H9 (cell line): ENCODE results near the gene SEMA4D. TPM values are rescaled to one million over a fixed set of nuclear protein-coding genes. Genes with fewer than 3 reads are reported as not detected.
A peak's percentile ranks its signal among the peaks of the same experiment; 100 is the strongest.

Experiments
- DNase-seq: peaks from one replicate; pipeline ENCODE4 v3.0.0-alpha.2; 2017
- H2AFZ ChIP-seq: one replicate; pipeline ENCODE4 v1.6.1; 2013; ENCODE audit warnings: mild to moderate bottlenecking, low read length, control low read depth, moderate library complexity
- H2AK5ac ChIP-seq: 2 replicates; pipeline ENCODE4 v1.6.1; 2013; ENCODE audit warnings: low read length, control low read depth, mixed read lengths; ENCODE audit not compliant: insufficient read length
- H2BK120ac ChIP-seq: one replicate; pipeline ENCODE4 v1.6.1; 2013; ENCODE audit warnings: low read depth, mild to moderate bottlenecking, low read length, control low read depth, inconsistent platforms; ENCODE audit not compliant: poor library complexity, severe bottlenecking
- H2BK12ac ChIP-seq: 2 replicates; pipeline ENCODE4 v1.6.1; 2013; ENCODE audit warnings: low read length, control low read depth, mixed read lengths, low read depth; ENCODE audit not compliant: insufficient read length
- H2BK15ac ChIP-seq: 2 replicates; pipeline ENCODE4 v1.6.1; 2013; ENCODE audit warnings: low read depth, low read length, control low read depth
- H2BK20ac ChIP-seq: one replicate; pipeline ENCODE4 v1.6.1; 2013; ENCODE audit warnings: low read depth, mild to moderate bottlenecking, low read length, control low read depth, inconsistent platforms; ENCODE audit not compliant: poor library complexity, severe bottlenecking
- H2BK5ac ChIP-seq: 2 replicates; pipeline ENCODE4 v1.6.1; 2013; ENCODE audit warnings: low read length, control low read depth, mixed read lengths; ENCODE audit not compliant: insufficient read length
- H3K14ac ChIP-seq: 2 replicates; pipeline ENCODE4 v1.6.1; 2013; ENCODE audit warnings: low read length, control low read depth; ENCODE audit not compliant: insufficient read depth
- H3K18ac ChIP-seq: 2 replicates; pipeline ENCODE4 v1.6.1; 2013; ENCODE audit warnings: low read depth, mild to moderate bottlenecking, mixed read lengths, low read length, control low read depth; ENCODE audit not compliant: insufficient read length
- H3K23ac ChIP-seq: 2 replicates; pipeline ENCODE4 v1.6.1; 2013; ENCODE audit warnings: low read length, control low read depth, mixed read lengths, low read depth; ENCODE audit not compliant: insufficient read length
- H3K23me2 ChIP-seq: 2 replicates; pipeline ENCODE4 v1.6.1; 2013; ENCODE audit warnings: low read depth, mild to moderate bottlenecking, mixed read lengths, low read length, control low read depth; ENCODE audit not compliant: insufficient read length, poor library complexity, severe bottlenecking
- H3K27ac ChIP-seq: 2 replicates; pipeline ENCODE4 v1.5.1; 2013; ENCODE audit warnings: low read length, control low read depth, mixed read lengths, low read depth; ENCODE audit not compliant: insufficient read length
- H3K27me3 ChIP-seq: 2 replicates; pipeline ENCODE4 v1.6.1; 2013; ENCODE audit warnings: low read length, control low read depth, inconsistent platforms; ENCODE audit not compliant: insufficient read depth
- H3K4ac ChIP-seq: 2 replicates; pipeline ENCODE4 v1.6.1; 2013; ENCODE audit warnings: low read depth, mild to moderate bottlenecking, control low read depth, inconsistent platforms, low read length, moderate library complexity
- H3K4me1 ChIP-seq: 2 replicates; pipeline ENCODE4 v1.6.1; 2013; ENCODE audit warnings: low read length, control low read depth, inconsistent platforms; ENCODE audit not compliant: insufficient read depth
- H3K4me2 ChIP-seq: 2 replicates; pipeline ENCODE4 v1.6.1; 2013; ENCODE audit warnings: low read length, control low read depth, mixed read lengths; ENCODE audit not compliant: insufficient read length, insufficient read depth
- H3K56ac ChIP-seq: 2 replicates; pipeline ENCODE4 v1.6.1; 2013; ENCODE audit warnings: low read depth, mild to moderate bottlenecking, mixed read lengths, low read length, control low read depth; ENCODE audit not compliant: insufficient read length
- H3K79me1 ChIP-seq: 2 replicates; pipeline ENCODE4 v1.6.1; 2013; ENCODE audit warnings: low read depth, mild to moderate bottlenecking, moderate library complexity, low read length, control low read depth, inconsistent platforms; ENCODE audit not compliant: insufficient read depth, poor library complexity, severe bottlenecking
- H3K79me2 ChIP-seq: 2 replicates; pipeline ENCODE4 v1.6.1; 2013; ENCODE audit warnings: low read length, control low read depth, inconsistent platforms; ENCODE audit not compliant: insufficient read depth
- H3K9ac ChIP-seq: 2 replicates; pipeline ENCODE4 v1.6.1; 2013; ENCODE audit warnings: low read length, control low read depth, mixed read lengths; ENCODE audit not compliant: insufficient read length; ENCODE audit errors: extremely low read depth
- H3K9me3 ChIP-seq: one replicate; pipeline ENCODE4 v1.6.1; 2013; ENCODE audit warnings: low read depth, low read length, inconsistent platforms; ENCODE audit not compliant: control insufficient read depth
- H3T11ph ChIP-seq: one replicate; pipeline ENCODE4 v1.6.1; 2013; ENCODE audit warnings: mild to moderate bottlenecking, low read length, control low read depth, inconsistent platforms
- H4K20me1 ChIP-seq: one replicate; pipeline ENCODE4 v1.6.1; 2013; ENCODE audit not compliant: control insufficient read depth, insufficient read length, insufficient read depth
- H4K5ac ChIP-seq: 2 replicates; pipeline ENCODE4 v1.6.1; 2013; ENCODE audit warnings: low read depth, mild to moderate bottlenecking, mixed read lengths, low read length, control low read depth; ENCODE audit not compliant: insufficient read length
- H4K8ac ChIP-seq: replicated peaks from 2 replicates; pipeline ENCODE4 v1.6.1; 2013; ENCODE audit warnings: low read length, control low read depth, mixed read lengths, low read depth; ENCODE audit not compliant: insufficient read length
- H4K91ac ChIP-seq: 2 replicates; pipeline ENCODE4 v1.6.1; 2013; ENCODE audit warnings: low read depth, mild to moderate bottlenecking, moderate library complexity, mixed read lengths, low read length, control low read depth; ENCODE audit not compliant: insufficient read length
- H3K27ac Mint-ChIP-seq, 3 experiments: 2 replicates in 2 of 3; 3 replicates in 1 of 3; pipeline ENCODE4 v1.8.0; 2020 to 2021; ENCODE audit warnings: mixed read lengths in 3 of 3, mild to moderate bottlenecking in 1 of 3, moderate library complexity in 1 of 3
- H3K27me3 Mint-ChIP-seq: 2 replicates; pipeline ENCODE4 v1.8.0; 2021; ENCODE audit warnings: low read depth, mild to moderate bottlenecking, moderate library complexity, mixed read lengths
- H3K36me3 Mint-ChIP-seq, 3 experiments: 2 replicates in 2 of 3; 3 replicates in 1 of 3; pipeline ENCODE4 v1.8.0; 2020 to 2021; ENCODE audit warnings: low read depth in 3 of 3, mixed read lengths in 3 of 3; ENCODE audit not compliant: insufficient read depth in 1 of 3
- H3K4me1 Mint-ChIP-seq, 2 experiments: 2 replicates each; pipeline ENCODE4 v1.8.0; 2020; ENCODE audit warnings: mixed read lengths in 2 of 2
- H3K4me3 Mint-ChIP-seq, 2 experiments: 2 replicates in 1 of 2; 3 replicates in 1 of 2; pipeline ENCODE4 v1.8.0; 2020 to 2021; ENCODE audit warnings: mild to moderate bottlenecking in 2 of 2, mixed read lengths in 2 of 2, moderate library complexity in 1 of 2
- H3K9me3 Mint-ChIP-seq, 2 experiments: 2 replicates in 1 of 2; 3 replicates in 1 of 2; pipeline ENCODE4 v1.8.0; 2020; ENCODE audit warnings: mild to moderate bottlenecking in 2 of 2, mixed read lengths in 2 of 2, moderate library complexity in 1 of 2
- CTCF ChIP-seq: fragments of 200-600 bp; sonication (generic); conservative IDR thresholded peaks from 3 replicates; pipeline ENCODE4 v1.8.0; 2021; ENCODE audit warnings: antibody characterized with exemption, mild to moderate bottlenecking
- WGBS: extraction: QIAGEN DNeasy Blood & Tissue Kit; methylation state at CpG from one replicate; pipeline ENCODE4 v1.1.7; 2013; ENCODE audit warnings: missing lambda C conversion rate, low lambda C conversion rate, mixed read lengths; ENCODE audit not compliant: insufficient read length; ENCODE audit errors: extremely low coverage; 5-methylcytosine and 5-hydroxymethylcytosine counted together
- total RNA-seq: library from RNA; stranded (reverse); gene quantifications from 2 replicates; pipeline ENCODE4 v1.2.1, GENCODE V29; 2021

SEMA4D gene
- total RNA-seq, 1 experiment from 2014 or later, result 47.2 TPM

GRCh38 chr9:89544279-89544661, 46.4 kb upstream of the SEMA4D start:
- Histone ChIP-seq H4K8ac (no peak overlapping the region), H3K27ac (no peak overlapping the region), H3K4me1 (peaks cover 2% of the 10 kb centered on the region; the same call in 1 of the 2 replicates), H3K27me3 (no peaks in the 10 kb centered on the region), H3T11ph (no peak overlapping the region), H3K79me1 (no peaks in the 10 kb centered on the region), H4K20me1 (no peaks in the 10 kb centered on the region), H3K14ac (no peak overlapping the region), H3K9ac (no peak overlapping the region), H2BK15ac (no peak overlapping the region), H3K23me2 (no peaks in the 10 kb centered on the region), H3K9me3 (no peaks in the 10 kb centered on the region), H2BK120ac (no peak overlapping the region), H3K79me2 (no peaks in the 10 kb centered on the region), H3K4me2 (no peak overlapping the region), H2AK5ac (no peak overlapping the region), H2BK5ac (no peak overlapping the region), H2BK20ac (no peak overlapping the region), H3K23ac (no peak overlapping the region), H3K4ac (no peak overlapping the region), H4K5ac (no peak overlapping the region), H3K56ac (no peak overlapping the region), H4K91ac (no peak overlapping the region), H2AFZ (no peak overlapping the region), H3K18ac (no peak overlapping the region), H2BK12ac (no peak overlapping the region)
- DNase-seq, result peak; percentile 54
- H3K4me3 Mint-ChIP-seq, result no peak overlapping the region
- TF ChIP-seq CTCF, result no peak
- no CpG with 5 or more reads among the region's 5 CpGs for WGBS
- peaks cover 15 to 17% of the 10 kb centered on the region in 2 experiments for H3K9me3 Mint-ChIP-seq
- H3K27ac Mint-ChIP-seq, result peak overlapping the region in 2 of 3 experiments; percentile 34 to 45; a peak in 1 of 7 replicates
- H3K36me3 Mint-ChIP-seq, result peaks cover 4 to 17% (median 12%) of the 10 kb centered on the region in 3 experiments; a peak in 6 of 7 replicates
- H3K4me1 Mint-ChIP-seq, result peaks cover 17 to 18% of the 10 kb centered on the region in 2 experiments
- H3K27me3 Mint-ChIP-seq, result peaks cover 8% of the 10 kb centered on the region
